MG63 (cell line): Measurements from ENCODE around the gene GATAD2B. TPM values are rescaled to one million over a fixed set of nuclear protein-coding genes. Genes with fewer than 3 reads are reported as not detected.
A peak's percentile ranks its signal among the peaks of the same experiment; 100 is the strongest.

Experiments used
- DNase-seq: peaks from one replicate; pipeline ENCODE4 v3.0.0-alpha.2; 2020
- H3K27me3 ChIP-seq: fragments of 250-450 bp; sonication (Bioruptor Pico); 2 replicates; pipeline ENCODE4 v1.5.1; 2020; ENCODE audit warnings: mild to moderate bottlenecking, moderate library complexity
- H3K36me3 ChIP-seq: fragments of 250-450 bp; sonication (Bioruptor Pico); 2 replicates; pipeline ENCODE4 v1.5.1; 2020; ENCODE audit warnings: mild to moderate bottlenecking, moderate library complexity
- H3K4me3 ChIP-seq: fragments of 250-450 bp; sonication (Bioruptor Pico); 2 replicates; pipeline ENCODE4 v1.5.1; 2020; ENCODE audit warnings: mild to moderate bottlenecking, moderate library complexity
- H3K9me3 ChIP-seq: fragments of 250-450 bp; sonication (Bioruptor Pico); 2 replicates; pipeline ENCODE4 v1.5.1; 2020; ENCODE audit warnings: mild to moderate bottlenecking, moderate library complexity
- total RNA-seq: library from RNA; depleted of rRNA; stranded (reverse); fragments of >200 nt; shearing (Covaris generic); gene quantifications from 2 replicates; pipeline ENCODE4 v1.2.3, GENCODE V29; 2014; ENCODE audit warnings: low replicate concordance

GATAD2B gene
- total RNA-seq, 1 experiment from 2014 or later: 5.9 TPM

DNA sequence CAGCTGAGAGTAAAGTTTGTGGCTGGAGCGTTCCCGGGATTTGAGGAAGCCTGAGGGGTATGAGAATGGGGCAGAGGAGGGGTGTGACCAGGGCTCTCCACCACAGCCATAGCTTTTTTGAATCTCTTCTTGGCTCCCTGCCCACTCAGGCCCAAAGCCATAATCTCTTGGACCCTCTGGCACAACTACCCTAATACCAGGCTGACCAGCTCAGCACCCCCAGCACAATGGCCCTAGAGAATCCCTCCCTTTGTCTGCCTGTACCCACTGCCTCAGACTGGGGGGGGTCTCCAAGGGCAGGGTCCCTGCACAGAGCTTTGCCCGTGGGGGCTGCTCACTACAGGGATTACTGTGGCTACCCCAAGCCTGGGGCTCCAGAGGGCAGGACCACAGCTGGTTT, 16.2 kb upstream of the GATAD2B start:
- no peak for DNase-seq
- Histone ChIP-seq H3K27me3 (no peaks in the 10 kb centered on the region), H3K9me3 (no peaks in the 10 kb centered on the region), H3K4me3 (no peak overlapping the region), H3K36me3 (peaks cover 68% of the 10 kb centered on the region)

GRCh38 chr1:153937331-153937730, 14.6 kb upstream of the GATAD2B start:
- no peak for DNase-seq
- no peaks in the 10 kb centered on the region for H3K9me3 ChIP-seq
- H3K36me3 ChIP-seq: peaks cover 57% of the 10 kb centered on the region

GRCh38 chr1:153936011-153936802, 13.4 kb upstream of the GATAD2B start:
- no peaks in the 10 kb centered on the region for H3K9me3 ChIP-seq
- H3K36me3 ChIP-seq: peaks cover 54% of the 10 kb centered on the region
- no peak for DNase-seq

More at GRCh38 chr1:153937331-153937730, 14.6 kb upstream of the GATAD2B start:
- Histone ChIP-seq H3K4me3 (no peak overlapping the region), H3K27me3 (no peaks in the 10 kb centered on the region)

GRCh38 chr1:153934746-153935145, 12.0 kb upstream of the GATAD2B start:
- DNase-seq: no peak
- no peak overlapping the region for H3K4me3 ChIP-seq
- no peaks in the 10 kb centered on the region for H3K9me3 ChIP-seq
- H3K27me3 ChIP-seq: no peaks in the 10 kb centered on the region
- H3K36me3 ChIP-seq: peaks cover 55% of the 10 kb centered on the region

More at GRCh38 chr1:153936011-153936802, 13.4 kb upstream of the GATAD2B start:
- Histone ChIP-seq H3K27me3 (no peaks in the 10 kb centered on the region), H3K4me3 (no peak overlapping the region)

DNA sequence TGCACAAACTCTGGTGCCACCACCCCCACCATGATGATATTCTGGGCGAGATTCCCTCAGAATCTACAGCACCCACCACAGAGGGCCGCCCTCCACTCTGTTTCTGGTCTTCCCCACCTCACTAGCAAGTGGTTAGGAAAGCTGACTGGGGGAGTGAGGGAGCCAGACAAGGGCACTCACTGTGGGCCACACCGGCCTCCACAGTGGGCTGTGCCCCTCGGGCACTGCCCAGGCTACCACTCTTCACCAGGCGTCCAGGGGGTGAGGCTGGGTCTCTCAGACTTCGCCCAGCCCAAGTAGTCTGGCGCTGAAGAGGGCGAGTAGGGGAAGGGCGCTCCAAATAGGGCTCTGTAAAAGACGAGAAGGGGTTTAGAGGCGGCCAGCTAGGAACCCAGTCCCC, 11.2 kb upstream of the GATAD2B start:
- H3K36me3 ChIP-seq: peaks cover 53% of the 10 kb centered on the region
- H3K27me3 ChIP-seq: no peaks in the 10 kb centered on the region
- H3K4me3 ChIP-seq: no peak overlapping the region
- H3K9me3 ChIP-seq: no peaks in the 10 kb centered on the region
- DNase-seq: no peak

- H3K27me3 ChIP-seq: no peaks in the 10 kb centered on the region
- no peak for DNase-seq
- H3K36me3 ChIP-seq: peaks cover 51% of the 10 kb centered on the region
- H3K9me3 ChIP-seq: no peaks in the 10 kb centered on the region
- no peak overlapping the region for H3K4me3 ChIP-seq
Measured at GRCh38 chr1:153933430-153933829, 10.7 kb upstream of the GATAD2B start.

DNA sequence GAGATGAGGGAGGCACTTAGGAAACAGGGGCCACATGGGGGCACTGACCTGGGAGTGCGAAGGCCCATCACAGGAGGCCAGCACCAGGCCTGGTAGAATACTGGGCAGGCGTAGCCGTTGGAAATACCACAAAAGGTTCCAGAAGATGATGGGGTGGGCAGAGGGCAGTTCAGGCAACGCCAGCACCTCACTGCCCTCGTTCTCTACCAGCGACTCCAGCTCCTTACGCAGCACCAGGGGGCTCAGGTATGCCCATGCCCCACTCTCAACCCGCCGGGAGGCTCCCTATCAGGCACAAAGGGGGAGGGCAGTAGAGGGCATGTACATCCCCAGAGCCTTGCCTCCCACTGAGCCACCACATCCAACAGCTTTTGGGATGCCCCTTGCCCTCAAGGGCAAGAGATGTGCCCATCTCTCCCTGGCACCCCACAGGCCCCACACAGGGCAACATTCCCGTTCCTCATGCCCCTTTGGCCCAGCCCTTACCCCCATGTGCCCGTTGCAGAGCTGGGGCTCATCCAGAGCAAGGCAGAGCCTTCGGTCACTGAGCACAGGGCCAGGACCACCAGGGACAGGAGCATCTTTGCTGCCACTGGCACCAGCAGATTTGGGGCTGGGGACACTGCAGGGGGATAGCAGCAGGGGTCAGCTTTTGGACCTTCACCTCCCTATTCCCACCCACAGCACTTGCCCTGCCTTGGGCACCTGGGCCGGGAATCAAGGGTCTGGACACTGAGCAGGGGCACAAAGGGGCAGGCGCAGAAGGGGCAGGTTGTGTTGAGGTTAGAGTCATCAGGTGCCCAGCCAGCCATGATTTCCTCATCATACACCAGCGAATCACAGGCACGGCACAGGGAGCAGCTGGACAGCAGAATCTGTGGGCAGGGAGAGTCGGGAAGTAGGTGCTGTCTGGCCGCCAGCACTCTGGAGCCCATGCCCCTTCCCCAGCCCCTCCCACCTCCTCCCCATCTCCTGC, 9.7 kb upstream of the GATAD2B start:
- no peaks in the 10 kb centered on the region for H3K9me3 ChIP-seq
- H3K36me3 ChIP-seq: peaks cover 45% of the 10 kb centered on the region
- no peak for DNase-seq
- H3K27me3 ChIP-seq: no peaks in the 10 kb centered on the region
- no peak overlapping the region for H3K4me3 ChIP-seq

GRCh38 chr1:153929981-153930948, 7.5 kb upstream of the GATAD2B start:
- no peak for DNase-seq
- Histone ChIP-seq H3K27me3 (no peaks in the 10 kb centered on the region), H3K9me3 (no peaks in the 10 kb centered on the region), H3K36me3 (peaks cover 24% of the 10 kb centered on the region), H3K4me3 (no peak overlapping the region)

- Histone ChIP-seq H3K9me3 (no peaks in the 10 kb centered on the region), H3K4me3 (no peak overlapping the region), H3K36me3 (peaks cover 22% of the 10 kb centered on the region), H3K27me3 (no peaks in the 10 kb centered on the region)
- DNase-seq: no peak
Measured at GRCh38 chr1:153929426-153929825, 6.7 kb upstream of the GATAD2B start.

- DNase-seq: peak; percentile 58
- H3K36me3 ChIP-seq: peaks cover 16% of the 10 kb centered on the region
- H3K9me3 ChIP-seq: no peaks in the 10 kb centered on the region
- H3K27me3 ChIP-seq: no peaks in the 10 kb centered on the region
- no peak overlapping the region for H3K4me3 ChIP-seq
Measured at GRCh38 chr1:153928791-153929341, 6.1 kb upstream of the GATAD2B start.

DNA sequence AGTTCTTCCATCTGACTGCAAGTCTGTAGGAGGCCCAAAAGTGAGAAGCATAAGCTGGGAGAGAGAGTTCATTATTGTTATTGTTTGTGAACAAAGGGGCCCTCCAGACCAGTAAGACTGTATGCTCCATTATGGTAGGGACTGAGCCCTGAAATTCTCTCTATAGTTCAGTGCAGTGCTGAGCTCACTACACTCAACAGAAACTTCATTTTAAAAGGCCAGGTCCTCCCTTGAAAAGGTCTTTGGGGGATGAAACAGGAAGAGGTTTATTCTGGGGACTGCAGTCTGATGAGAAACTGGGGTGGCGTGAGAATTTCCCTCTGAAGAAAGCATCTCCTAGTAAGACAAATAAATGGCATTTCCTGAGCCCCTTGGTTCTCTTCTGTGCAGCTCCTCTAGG, 5.5 kb upstream of the GATAD2B start:
- DNase-seq: no peak
- Histone ChIP-seq H3K9me3 (no peaks in the 10 kb centered on the region), H3K4me3 (no peak overlapping the region)

GRCh38 chr1:153926405-153926804, 3.6 kb upstream of the GATAD2B start:
- Histone ChIP-seq H3K27me3 (no peaks in the 10 kb centered on the region), H3K36me3 (peaks cover 12% of the 10 kb centered on the region), H3K4me3 (no peak overlapping the region), H3K9me3 (no peaks in the 10 kb centered on the region)
- DNase-seq: no peak

More for the DNA sequence above, 5.5 kb upstream of the GATAD2B start:
- Histone ChIP-seq H3K36me3 (peaks cover 16% of the 10 kb centered on the region), H3K27me3 (no peaks in the 10 kb centered on the region)

DNA sequence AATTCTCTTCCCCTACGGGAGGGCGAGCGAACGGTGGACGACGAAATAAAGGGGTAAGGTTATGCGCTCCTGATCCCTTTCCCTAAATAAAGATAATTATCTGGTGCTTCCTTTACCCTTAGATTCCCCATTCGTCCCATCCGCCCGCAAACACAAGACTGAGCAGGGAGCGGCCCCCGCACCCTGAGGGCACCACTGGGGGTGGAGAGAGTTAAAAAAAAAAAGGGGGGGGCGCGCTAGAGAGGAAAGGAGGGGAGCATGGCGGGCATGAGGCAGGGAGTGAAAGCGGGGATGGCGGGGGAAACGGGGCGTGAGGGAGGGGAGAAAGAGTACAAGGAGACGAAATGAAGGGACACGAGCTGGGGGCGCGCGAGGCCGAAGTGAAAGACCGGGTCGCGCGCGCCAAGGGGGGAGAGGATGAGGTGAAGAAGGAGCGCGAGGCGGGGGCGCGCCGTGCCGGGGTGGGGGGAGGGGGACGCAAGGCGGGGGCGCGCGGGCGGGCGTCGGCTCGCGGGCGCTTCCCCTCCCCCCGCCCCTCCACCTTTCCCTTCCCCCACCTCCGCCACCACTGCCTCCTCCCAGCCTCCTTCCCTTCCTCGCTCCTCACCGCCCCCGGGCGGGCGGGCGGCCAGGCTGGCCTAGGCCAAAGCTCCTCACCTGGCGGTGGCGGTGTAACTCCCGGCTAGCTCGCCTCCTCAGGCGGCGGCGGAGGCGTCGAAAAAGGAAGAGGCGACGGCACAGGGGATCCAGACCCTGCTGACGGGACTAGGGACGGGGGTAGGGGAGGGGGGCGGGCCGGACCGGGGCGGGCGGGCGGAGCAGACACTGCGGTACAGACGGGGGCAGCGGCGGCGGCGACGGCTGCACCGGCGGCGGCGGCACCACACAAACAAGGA, 448 bp downstream of the GATAD2B start:
- DNase-seq: no peak
- no peaks in the 10 kb centered on the region for H3K9me3 ChIP-seq
- peak overlapping the region; percentile 69 for H3K4me3 ChIP-seq
- peaks cover 16% of the 10 kb centered on the region for H3K36me3 ChIP-seq
- no peaks in the 10 kb centered on the region; the same call in 1 of the 2 replicates for H3K27me3 ChIP-seq

- no peaks in the 10 kb centered on the region for H3K9me3 ChIP-seq
- no peak for DNase-seq
- H3K4me3 ChIP-seq: peak overlapping the region; percentile 69
- H3K36me3 ChIP-seq: peaks cover 16% of the 10 kb centered on the region
- no peaks in the 10 kb centered on the region; the same call in 1 of the 2 replicates for H3K27me3 ChIP-seq
Measured at GRCh38 chr1:153921803-153922075, 1.0 kb downstream of the GATAD2B start.

DNA sequence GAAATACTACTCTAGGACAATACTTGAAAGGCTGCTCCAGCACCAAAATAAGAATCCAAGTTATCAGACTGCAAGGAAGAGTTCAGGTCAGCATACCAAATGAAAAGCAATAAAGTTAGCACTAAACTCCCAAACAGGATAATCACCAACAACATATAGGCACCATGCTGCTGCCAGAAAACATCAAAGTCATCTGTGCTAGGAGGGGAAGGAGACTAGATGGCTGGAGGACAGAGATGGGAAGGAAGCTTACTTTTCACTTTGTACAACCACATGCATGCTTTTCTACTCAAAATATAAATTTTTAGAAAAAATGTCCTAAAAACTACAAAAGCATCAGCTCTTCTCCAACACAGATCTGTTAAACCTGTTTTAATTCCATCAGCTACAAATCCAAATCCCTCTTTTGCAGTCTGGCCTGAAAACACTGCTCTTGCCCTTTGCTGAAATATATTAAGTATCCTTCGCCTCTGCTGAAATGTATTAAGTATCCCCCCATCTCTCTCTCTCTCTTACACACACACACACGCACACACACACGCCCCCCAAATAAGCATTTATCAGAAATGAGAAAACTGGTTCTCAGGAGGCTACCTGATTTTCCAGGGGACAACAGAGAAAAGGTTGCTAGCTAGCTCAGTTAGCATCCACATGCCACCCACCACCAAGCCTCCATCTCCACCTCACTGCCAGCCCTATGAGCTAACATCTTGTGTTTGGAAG, 1.5 kb downstream of the GATAD2B start:
- DNase-seq: no peak
- H3K27me3 ChIP-seq: no peaks in the 10 kb centered on the region; the same call in 1 of the 2 replicates
- H3K9me3 ChIP-seq: no peaks in the 10 kb centered on the region
- peaks cover 16% of the 10 kb centered on the region for H3K36me3 ChIP-seq
- H3K4me3 ChIP-seq: peak overlapping the region; percentile 69
